NCI-H2196 (cell line): ENCODE results near the gene CSMD2.

Experiments
- DNase-seq: peaks from one replicate; lab custom pipeline; 2025; ENCODE audit not compliant: unreplicated experiment; lab: John Stamatoyannopoulos, UW

Gene CSMD2

DNA sequence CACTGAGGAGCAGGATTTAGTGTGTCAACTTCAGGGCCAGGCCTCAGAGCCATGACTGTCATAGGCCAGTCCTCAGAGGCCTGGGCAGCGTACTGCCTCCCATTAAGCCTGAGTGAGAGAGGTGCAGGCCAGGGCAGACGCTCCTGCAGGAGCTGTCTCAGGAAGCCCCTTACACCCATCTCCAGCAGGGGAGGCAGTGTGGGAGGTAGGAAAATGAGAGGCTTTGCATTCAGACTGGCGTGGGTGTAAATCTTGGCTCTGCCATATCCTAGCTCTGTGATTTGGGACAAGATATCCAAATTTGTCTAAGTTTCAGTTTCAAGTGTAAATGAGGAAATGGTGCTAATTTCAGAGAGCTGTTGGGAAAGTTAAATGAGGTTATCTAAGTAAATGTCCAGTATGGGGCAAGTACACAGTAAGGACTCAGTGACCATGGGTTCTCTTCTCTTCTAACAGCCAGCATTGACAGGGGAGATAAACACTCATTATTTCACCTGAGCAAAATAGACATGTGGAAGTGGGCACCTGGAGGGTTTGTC is 508.5 kb downstream of the CSMD2 start:
- no peak for DNase-seq

DNA sequence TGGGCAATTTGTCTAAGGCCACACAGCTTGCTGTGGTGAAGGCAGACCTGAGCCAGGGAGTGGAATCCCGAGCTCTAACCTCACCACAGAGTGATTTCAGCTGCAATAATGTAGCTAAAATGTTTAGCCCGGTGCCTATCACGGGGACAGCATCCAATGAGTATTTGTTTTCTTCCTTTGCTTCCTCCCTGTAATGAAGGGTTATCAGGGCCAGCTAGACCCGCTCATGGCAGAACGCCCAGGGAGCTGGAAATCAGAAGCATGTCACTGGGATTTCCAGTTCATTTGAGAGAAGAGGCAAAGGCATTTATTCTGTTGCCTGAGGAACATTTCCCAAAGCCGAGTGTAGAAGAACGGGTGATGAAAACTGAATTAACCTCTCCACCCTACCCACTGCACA is 509.5 kb downstream of the CSMD2 start:
- DNase-seq: no peak

DNA sequence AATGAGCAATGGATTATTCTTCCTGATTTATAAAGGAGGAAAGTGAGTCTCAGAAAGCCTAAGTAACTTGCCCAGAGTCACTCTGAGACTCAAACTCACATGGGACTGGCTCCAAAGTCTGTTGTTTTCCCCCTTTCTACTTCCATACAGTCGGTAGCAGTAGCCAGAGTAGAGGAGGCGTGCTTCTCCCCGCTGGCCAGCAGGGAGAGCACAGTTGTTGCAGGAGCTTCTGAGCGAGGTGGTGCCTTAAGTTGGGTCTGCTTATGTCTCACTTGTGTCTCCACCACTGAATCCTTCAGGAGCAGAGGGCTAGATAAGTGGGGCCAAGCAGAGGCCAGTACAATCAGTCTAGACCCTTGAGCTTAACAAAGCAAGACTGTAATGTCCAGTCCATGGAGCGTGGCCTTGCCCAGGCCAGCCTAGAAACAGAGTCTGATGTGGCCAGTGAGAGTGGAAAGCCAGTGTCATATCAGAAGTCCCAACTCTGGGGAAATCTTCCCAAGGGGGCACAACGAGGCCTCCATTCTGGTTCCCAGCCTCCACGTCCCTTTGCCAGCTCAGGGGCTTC is 510.7 kb downstream of the CSMD2 start:
- no peak for DNase-seq

DNA sequence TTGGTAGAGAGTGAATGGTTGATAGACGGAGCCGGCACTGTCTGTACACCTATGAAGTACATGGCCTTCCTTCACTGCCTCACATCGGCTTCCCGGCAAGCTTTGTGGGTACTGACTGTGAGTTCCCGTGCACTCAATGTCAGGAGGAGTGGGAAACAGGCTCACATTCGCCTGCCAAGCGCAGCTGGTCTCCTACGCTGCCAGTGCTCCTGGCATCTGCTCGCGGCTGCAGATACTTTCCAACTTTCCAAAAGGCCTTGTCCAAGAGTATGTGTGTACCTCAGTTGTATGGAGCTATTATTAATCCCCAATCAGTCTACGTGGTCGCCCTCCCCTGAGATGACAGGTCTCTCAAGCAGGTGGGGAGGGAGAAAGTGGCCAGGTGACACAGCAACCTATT is 511.8 kb downstream of the CSMD2 start:
- no peak for DNase-seq

- DNase-seq: no peak
Observed at GRCh38 chr1:33650708-33651107, 514.3 kb downstream of the CSMD2 start.

DNA sequence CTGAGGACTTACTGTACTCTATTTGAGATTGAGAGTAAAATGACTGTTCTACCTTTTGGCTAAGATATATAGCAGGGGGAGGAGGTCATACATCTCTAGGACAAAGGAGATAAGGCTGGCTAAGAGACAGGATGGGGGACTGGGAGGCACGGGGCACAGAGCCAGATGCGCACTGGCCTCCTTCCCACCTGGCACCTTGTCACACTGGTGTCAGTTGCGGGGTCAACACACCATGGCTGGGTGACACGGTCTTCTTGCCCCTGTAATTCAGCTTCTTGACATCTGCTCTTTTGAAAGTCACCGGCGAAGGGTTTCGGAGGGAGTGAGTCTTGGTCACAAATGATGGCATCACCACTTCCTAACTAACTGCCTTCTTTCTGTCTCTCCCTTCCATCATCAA is 515.3 kb downstream of the CSMD2 start:
- no peak for DNase-seq

- no peak for DNase-seq
Observed at GRCh38 chr1:33643216-33643615, 521.8 kb downstream of the CSMD2 start.

DNA sequence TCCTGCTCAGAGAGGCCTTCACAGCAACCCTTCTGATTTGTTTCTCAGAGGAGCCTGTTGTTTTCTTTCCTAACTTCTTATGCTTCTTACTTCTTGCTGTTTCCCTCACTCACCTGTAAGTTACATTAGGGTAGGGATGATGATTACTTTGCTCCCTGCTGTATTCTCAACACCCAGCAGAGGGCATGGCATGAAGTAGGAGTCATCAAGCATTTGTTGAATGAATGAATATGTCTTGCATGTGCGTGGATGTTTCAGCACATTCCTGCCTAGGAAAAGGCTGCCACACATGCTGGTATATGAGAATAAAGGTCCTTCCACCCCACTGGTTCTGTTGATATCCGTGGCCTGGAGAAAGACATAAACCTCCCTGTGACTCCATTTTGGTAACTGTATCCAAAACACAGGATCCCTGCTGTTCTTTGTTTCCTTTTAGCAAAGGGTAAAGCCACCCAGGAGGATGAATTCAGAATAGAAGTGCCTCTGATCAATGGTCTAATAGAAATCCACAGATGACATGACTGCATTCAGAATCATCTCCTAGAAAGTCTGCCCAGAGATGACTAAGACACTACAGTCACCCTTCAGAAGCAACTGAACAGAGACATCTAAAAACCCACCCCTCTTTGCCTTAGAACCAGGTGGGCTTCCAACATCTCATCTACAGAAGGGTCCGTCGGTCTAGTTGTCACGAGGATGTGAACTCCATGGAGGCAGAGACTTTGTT is 523.8 kb downstream of the CSMD2 start:
- no peak for DNase-seq

GRCh38 chr1:33640114-33640660 is 524.8 kb downstream of the CSMD2 start:
- DNase-seq: no peak

DNA sequence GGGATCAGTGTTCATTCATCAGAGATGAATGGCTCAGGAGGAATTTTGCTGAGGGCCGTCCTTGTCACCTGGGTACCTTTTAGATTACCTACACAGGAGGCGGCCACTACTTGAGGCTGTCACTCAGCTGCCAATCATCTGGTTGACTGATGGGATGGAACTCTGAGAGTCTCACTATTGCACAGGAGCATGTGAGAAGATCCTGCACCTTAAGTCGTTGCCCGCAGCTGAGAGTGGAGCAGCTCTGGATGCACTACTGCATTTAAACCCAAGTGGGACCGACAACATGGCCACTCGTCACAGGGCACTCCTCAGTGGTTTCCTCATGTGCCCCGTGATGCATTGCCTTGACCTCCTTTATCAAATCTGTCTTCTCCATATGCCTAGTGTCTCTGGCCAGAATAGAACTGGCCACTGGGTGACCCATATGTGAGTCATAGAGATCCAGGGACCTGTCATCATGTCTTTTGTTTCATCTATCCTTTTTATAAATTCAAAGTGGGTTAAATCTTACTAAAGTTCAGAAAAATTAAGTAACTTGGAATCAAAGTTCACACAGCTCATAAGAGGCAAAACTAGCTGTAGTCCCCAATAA is 527.1 kb downstream of the CSMD2 start:
- no peak for DNase-seq

DNA sequence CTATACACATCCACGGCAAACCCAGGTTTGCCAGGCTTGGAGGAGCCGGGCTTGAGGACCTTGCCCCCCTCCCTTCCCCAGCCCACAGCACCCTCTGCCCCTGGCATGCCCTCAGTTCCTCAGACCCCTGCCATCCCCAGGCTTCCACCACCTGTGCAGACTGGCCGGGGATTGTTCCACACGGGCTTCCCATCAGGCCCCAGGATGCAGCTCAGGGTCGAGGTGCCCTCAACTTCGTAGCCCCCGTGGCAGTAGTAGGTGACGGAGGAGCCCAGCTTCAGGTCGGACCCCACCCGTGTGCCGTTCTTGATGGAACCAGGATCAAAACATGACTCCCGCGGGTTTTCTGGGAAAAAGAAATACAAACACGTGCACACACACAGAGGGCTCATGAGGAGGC is 528.8 kb downstream of the CSMD2 start:
- DNase-seq: no peak

DNA sequence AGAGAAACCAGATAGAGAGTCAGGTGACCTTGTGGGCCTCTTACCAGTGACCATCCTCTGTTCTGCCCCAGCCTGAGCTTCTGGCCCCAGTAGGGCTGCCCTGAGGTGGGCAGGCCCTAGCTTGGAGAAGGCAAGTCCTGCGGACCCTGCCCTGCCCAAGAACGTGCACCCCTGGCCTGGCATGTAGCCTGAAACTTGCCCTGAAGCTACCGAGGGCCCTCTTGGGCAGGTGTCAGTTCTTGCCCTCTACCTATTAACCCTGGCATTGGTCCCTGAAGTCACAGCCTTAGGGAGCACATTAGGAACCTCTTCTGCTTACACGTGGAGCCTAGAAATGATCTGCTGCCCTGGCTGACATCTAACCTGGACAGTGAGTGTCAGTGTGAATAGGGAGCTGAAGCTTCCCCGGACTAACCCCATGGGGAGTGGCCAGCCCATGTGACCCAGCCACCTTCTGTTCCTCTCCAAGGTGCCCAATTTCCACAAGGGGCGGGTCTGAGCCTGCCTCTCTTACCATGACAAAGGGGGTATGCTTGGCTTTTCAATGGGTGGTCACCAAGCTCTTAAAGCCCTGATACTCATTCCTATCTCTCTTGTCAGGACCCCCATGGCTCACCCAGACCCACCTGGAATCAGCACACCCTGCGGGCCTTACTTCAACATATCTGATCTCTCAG is 529.6 kb downstream of the CSMD2 start:
- no peak for DNase-seq

GRCh38 chr1:33634806-33635205 is 530.2 kb downstream of the CSMD2 start:
- DNase-seq: peak; percentile 6

DNA sequence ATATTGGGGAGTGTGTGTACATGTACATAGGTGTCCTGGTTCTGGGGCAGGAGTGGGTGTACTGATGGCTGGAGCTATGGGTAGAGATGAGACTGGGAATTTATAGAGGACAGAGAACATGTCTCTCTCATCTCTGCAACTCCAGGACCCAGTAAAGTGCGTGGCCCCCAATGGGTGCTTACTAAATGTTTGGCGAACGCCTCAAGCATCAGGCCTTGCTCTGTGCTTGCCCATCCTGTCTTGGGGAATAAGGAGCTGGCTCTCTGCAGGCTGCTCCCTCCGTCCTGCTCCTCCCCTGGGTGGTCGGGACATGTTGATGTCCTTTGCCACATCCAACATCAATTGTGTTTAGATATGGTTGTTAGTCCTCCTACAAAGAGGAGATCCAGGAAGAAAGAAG is 530.9 kb downstream of the CSMD2 start:
- DNase-seq: no peak

DNA sequence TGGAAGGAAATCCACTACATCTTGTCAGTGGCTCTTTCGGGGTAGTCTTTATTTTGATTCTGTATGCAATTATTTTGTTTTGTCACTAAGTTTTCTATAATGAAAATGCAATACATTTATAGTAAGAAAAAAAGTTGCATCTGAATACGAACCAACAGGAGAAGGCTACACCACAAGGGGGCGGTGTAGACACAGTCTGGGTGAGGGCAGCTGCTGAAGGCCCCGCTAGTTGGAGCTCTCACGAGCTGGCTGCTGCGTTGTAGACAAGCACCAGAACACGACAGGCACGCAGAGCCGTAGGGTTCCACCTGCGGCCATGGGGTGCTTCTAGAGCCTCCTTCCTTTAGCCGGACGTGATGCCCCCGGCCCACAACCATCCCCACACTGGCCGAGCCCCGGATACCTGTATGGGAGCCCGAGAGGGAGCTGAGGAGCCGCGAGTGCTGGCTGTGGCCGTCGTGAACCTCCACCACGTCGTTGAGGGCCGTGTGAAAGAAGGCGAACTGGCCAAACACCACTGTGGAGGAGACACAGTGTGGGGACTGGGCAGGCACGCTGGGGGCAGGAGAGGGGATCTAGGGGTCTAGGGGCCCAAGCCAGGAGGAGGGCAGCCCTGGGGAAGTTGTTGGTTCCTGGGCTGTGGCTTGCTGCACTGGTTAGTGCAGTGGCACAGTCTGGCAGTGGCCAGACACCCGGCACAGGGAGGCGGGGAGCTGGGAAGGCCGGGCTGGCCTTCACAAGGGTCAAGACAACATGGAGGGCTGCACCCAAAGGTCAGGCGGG is 531.8 kb downstream of the CSMD2 start:
- peak; percentile 89 for DNase-seq

DNA sequence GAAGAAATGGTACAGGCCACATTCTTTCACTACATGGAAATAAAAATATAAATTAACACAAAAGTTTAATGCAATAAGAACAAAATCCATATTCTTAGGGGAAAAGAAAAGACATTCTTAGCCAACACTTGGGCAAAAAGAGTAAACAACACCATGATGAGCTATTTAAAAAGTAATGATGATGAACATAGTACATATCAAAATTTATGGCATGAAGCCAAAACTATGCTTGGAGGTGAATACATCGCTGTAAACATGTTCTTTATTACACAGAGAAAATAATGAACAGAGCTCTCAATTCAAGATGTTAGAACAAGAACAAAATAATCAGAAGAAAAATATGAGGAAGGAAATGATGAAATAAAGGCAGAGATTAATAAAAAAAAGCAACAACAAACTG is 534.3 kb downstream of the CSMD2 start:
- DNase-seq: no peak

GRCh38 chr1:33626801-33627200 is 538.2 kb downstream of the CSMD2 start:
- no peak for DNase-seq

GRCh38 chr1:33624991-33625870 is 539.8 kb downstream of the CSMD2 start:
- DNase-seq: no peak

DNA sequence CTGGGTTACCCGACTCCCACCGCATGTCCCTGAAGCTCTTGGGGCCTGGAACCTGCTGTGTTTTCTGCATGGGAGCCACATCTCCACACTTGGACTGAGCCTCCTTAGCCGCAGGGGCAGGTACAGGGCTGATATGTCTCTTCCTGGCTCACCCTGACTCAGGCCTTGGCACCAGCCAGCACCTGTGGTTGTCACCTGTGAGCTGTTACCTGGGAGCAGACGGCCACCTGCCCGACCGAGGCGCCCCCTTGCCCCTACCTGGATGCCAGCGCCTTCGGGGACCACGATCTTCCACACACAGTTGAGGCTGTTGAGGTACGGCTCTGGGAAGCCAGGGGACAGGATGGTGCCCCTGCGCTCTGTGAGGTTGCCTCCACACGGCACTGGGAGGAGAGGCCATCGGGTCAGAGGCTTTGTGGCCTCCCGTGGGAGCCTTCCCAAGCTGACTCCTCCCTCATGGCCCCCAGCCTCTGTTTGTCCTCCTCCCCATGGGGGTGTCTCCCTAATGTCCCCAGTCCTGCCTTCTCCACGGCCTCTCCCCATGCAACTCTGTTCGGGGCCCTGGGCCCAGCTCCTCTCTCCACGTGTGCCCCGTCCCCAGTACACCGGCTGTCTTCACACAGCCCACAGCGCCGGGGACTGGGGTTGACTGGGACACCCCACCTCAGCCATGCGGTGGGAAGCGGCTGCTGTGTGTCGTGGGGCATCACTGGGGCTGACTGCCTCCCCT is 540.6 kb downstream of the CSMD2 start:
- no peak for DNase-seq
